HG03039 (cell line): ENCODE data around the gene PARVB.
"Not testable (repeated sequence)": the region's sequence is repeated elsewhere in the genome, so short reads cannot be mapped to it uniquely, and the experiment has no call there.

ENCODE experiments used
- ATAC-seq: cut with Tn5 transposase; IDR thresholded peaks from one replicate; pipeline ENCODE4 v1.9.1; 2021; ENCODE audit warnings: mild to moderate bottlenecking, moderate library complexity; ENCODE audit not compliant: unreplicated experiment

The PARVB gene

DNA sequence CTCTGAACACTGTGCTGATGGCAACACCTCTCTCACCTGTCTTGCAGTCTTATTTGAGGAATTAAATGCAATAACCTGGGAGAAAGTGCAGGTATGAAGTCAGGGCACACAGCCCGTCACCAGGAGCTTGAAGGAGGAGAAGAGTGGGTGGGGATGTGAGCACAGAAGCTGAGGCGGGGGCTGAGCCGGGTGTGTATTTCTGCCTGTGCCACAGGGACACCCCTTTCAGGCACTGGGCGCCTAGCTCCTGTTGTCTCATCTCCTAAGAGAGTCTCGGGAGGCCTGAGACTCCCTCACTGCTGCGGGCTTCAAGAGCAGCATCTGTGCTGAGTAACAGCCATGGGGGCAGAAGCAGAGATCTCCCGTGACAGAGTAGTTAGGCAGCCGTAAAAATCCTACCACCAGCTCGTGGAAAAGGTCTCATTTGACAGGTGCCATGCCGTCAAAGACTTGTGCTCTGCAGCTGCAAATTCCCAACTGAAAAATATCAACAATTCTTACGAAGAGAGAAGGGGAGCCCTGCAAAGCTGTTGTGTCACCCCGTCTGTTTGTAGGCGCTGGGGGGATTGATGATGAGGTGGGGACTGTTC lies 26.8 kb downstream of the PARVB start:
- ATAC-seq: no peak

DNA sequence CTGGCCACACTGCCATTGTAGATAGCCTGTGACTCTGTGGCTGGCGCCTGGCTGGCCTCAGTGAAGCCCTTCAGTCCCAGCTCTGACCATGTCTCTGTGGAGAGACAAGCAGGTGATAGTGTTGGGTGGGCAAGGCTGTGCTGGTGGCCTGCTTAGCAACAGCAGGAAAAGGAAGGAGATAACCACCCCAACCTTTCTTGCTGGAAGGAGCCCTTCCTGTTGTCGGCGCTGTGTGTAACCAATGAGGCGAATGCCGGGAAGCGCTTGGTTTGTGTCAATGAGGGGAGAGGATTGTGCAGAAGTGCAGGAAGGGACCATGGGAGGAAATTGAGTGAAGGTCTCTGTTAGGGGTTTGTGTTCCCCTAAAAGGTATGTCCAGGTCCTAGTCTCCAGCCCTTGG lies 27.3 kb downstream of the PARVB start:
- no peak for ATAC-seq

DNA sequence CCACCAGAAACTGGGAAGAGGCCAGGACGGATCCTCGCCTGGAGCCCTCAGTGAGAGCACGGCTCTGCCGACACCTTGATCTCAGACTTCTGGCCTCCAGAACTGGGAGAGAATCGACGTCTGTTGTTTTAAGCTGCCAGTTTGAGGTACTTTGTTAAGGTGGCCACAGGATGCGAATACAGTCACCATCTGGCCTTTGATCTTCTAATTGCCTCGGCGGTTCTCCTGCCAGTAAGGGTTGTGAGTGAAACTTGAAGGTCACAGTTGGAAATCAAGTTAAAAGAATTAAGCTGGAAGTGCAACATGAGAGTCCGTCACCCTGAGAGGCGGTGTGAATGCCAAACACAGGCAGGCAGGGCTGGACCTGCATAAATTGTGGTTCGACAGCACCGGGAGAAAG lies 27.9 kb downstream of the PARVB start:
- ATAC-seq: no peak

DNA sequence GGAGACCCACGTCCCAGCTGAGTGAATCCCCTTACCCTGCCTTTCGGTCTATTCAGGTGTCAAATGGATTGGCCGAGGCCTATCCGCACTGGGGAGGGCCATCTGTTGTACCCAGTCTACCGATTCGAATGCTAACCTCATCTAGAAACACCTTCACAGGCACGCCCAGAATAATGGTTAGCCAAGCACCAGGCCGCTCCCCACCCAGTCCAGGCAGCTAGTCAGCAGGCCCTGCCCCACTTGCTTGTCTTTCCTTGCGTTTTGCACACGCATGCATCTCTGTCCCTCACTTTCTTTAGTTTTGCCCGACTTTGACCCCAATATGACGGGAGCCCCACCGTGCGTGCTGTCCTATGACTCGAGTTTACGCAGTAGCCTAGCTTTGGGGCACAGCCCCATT lies 31.7 kb downstream of the PARVB start:
- no peak for ATAC-seq

DNA sequence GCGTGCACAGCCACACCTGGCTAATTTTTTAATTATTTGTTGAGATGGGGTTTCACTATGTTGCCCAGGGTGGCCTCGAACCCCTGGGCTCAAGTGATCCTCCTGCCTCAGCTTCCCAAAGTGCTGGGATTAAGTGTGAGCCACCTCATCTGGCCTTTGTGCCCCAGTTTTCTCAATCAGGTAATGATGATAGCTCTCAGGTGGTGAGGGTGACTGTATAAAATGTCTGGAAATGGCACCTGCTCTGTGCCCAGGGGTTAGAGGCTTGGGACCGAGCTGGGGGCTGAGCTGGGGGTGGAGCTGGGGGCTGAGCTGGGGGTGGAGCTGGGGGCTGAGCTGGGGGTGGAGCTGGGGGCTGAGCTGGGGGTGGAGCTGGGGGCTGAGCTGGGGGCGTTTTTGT lies 32.5 kb downstream of the PARVB start:
- not testable (repeated sequence) for ATAC-seq

DNA sequence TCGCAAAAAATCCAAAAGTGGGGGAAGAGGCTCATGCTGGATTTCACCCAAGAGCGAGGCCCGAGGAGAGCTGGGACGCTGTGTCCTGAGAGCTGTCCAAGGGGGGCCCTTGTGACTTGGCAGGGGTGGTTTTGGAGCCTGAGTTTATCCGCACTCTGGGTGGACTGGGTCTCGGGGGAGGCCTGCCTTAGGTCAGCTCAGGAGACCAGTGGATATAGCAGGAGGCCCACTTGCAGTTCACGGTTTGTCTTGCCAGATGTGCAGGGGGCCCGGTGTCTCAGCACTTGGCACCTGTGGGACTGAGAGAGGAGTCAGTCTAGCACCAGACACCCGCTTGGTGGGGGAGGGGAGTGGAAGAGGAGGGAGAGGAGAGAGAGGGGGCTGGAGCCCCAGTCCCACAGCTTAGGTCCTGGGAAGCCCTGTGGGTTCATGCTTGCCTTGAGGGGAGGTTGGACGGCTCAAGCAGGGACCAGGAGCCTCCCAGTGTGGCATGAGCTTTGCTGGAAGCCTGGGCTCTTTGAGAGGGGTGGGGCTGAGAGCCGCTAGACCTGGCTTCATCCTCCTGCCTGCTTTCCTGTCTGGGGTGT lies 33.4 kb downstream of the PARVB start:
- ATAC-seq: no peak

DNA sequence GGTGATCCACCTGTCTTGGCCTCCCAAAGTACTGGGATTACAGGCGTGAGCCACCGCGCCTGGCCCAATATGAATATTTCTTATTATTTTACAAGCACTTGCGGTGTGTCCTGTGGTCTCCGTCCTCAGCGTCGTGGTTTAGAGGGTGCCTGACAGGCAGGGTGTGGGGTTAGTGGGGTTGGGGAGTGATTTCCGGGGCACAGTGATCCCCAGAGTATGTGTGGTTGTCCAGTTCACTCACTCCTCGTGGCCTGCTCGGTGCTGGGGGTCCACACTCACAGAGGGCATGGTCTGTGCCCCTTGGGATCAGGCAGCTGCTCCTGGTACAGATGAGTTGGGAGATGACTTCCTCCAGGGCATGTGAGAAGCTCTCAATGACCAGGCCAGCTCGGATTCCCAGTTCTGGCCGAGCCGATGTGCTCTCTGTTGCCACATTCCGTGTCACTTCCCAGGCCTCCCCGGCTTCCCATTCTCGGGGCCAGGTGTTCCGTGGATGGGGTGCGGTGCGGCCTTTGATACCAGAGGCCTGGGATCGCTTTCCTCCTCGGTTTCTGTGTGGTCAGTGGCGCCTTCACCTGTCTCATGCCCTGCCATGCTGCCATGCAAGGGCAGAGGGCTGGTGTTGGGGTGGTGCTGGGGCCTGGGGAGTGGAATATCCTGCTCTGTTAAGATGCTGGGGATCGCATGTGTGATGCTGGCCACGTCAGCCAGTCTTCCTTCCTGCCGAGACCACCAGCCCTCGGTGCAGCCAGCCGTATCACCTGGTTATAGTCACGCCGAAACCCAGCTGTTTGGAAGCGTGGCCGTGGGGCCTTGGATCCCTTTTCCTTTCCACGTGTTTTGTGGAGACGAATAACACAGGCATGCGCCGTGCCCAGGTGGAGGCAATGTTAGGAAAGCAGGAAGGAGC lies 39.6 kb downstream of the PARVB start:
- ATAC-seq: no peak

DNA sequence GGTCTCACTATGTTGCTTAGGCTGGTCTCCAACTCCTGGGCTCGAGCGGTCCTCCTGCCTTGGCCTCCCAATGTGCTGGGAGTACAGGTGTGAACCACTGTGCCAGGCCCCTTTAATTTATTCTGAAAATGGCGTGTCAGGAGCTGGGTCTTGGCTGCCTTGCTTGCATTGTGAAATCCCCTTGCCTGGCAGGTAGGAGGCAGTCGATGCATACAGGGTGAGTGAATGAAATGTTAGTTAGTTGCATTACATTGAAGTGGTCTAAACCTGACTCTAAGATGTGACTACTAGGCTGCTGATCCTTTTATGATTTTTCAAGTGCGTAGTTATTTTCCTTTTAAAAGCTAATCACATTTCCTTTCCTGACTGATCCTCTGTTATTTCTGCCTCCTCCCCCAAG lies 42.9 kb downstream of the PARVB start:
- no peak for ATAC-seq

DNA sequence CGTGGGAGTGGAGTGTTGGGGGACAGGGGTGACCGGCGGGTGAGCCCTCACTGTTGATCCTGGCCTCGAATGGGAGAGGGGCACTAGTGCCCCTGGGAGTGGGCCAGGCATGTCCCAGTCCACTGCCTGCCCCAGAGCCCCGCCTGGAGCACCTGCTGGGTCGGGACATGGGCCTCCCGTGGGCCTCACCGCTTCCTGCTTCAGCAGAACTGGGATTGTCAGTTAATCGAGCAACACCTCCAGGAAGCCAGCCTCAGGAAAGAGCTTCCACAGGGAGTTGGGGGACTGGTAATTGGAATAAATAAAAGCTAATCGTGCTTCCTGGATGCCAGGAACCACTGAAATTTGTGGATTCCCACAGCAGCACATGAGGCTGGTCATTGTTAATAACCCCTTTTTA lies 43.8 kb downstream of the PARVB start:
- ATAC-seq: no peak

DNA sequence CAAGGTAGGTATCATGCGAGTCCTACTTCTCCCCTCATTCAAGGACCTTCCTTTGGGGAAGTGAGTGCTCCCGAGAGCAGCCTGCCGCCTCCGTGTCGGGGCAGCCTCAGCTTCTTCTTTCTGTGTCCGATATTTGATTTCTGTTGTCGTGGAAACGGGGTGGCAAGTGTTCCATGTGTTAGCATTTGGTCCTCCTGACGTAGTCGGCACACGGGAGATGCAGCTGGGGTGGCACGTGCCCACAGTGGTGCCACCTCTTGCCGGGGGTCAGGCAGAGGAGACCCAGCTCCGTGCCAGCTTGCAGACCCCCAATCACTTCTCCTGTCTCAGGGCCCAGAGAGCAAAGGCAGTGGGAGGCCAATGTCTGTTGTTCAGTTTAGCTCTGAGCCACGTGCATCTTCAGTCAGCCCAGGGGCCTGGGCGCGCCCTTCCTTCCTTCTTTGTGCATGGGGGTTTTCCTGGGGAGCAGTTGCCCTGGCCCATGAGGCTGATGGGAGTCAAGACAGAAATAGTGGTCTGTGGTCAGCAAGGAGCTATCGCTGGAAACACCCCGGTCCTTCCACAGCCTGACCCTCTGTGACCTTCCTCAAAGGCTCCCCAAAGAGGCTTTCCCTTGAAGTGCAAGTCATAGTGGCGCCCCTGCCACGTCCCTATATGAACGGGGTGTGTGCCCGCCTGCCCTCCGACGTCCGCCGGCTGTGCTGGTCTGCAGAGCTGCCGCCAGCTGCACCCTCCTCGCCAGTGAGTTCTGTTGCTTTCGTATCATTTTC lies 44.5 kb downstream of the PARVB start:
- ATAC-seq: no peak

DNA sequence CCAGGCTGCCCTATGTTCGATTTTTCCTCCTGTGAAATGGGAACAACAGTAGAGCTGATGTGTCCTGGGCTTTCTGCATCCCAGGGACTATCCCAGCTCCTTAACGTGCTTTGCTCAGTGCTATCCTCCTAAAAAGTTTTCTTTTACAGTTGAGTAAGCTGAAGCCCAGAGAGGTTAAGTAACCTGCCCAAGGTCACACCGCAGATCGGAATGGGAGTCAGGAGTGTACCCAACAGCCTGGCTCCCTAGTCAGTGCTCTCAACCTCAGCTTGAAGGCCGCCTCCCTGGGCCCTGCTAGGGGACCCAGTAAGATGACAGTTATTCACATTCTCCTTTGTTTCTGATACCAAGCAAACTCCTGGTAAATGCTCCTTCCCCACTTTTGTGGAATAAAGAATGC lies 45.9 kb downstream of the PARVB start:
- ATAC-seq: no peak

DNA sequence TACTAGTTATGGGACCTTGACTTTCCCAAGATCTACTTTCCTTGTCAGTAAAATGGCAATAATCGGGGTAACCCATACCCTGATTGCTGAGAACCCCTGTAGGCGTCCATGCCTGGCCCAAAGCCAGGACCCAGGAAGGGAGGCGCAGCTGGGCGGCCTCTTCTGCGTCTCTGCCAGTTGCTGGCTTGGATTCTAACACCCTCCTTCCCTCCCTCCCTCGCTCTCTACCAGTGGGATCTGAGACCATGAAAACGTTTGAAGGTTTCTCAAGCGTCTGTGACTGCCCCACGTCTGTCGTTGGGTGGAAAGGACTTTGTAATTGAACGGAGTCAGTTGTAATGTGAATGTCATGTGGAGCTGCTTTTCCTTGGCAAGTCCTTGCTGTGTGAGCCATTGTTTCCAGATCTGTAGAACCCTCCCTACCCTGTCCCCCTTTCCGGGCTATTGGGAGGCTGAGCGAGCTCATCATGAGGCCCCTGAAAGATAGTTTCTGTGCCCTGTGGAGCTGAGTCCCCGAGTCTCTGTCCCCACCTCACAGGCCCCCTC lies 47.8 kb downstream of the PARVB start:
- no peak for ATAC-seq

DNA sequence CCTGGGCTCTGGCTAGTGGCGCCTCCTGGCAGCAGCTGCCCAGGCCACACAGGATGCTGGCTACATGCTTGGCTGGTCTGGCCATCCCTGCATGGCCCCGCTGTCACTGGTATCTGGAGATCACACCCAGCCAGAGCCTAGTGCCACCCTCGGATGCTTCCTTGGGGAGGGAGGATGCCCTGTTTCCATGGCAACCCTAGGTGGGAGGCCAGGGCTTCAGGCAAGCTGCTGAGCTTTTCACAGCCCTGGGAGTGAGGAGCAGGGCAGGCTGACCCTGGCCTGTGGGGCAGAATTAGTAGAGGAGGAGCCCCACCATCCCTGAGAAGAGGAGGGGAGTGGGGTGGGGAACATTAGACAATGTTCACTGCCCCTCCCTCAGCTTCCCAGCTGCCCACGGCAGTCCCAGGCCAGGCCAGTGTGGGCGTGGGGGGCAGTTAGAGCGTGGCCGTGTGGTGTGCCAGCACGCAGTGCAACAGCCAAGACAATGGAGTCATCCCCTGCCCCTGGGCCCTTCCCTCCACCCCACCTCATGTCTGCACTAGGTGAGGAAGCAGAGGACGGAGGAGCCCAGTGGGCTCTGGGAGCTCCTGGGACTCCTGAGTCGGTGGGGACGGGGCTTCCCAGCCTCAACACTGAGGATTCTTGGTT lies 50.4 kb downstream of the PARVB start:
- no peak for ATAC-seq

DNA sequence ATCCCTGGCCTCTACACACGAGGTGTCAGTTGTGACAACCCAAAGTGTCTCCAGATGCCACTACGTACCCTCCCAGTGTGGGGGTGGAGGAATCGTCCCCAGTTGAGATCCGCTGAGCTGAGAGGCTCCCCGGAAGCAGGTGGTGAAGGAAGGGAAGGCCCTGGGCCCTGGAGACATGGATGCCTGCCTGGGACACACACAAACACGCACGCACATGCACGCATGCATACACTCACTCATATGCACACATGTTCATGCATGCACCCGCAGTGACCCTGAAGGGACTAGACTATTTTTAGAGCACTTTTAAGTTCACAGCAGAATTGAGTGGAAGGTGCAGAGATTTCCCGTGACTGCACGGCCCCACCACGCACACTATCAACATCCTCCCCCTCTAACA lies 50.9 kb downstream of the PARVB start:
- no peak for ATAC-seq

DNA sequence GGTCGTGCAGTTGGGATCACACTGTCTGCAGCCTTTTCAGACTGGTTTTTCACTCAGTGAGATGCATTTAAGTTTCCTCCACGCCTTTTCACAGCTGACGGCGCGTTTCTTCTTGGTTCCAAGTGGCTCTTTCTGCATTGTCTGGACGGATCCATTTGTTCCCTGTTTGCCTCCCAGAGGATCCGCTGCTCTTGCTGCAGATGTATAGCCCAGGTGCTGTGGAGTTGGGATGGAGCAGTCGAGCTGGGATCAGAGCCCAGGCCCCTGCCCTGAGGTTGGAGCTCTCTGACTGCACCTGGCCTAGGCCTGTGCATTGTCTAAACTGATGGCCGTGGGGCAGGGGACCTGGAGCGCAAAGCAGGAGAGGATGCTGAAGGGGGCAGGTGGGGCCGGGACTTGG lies 51.6 kb downstream of the PARVB start:
- ATAC-seq: no peak

DNA sequence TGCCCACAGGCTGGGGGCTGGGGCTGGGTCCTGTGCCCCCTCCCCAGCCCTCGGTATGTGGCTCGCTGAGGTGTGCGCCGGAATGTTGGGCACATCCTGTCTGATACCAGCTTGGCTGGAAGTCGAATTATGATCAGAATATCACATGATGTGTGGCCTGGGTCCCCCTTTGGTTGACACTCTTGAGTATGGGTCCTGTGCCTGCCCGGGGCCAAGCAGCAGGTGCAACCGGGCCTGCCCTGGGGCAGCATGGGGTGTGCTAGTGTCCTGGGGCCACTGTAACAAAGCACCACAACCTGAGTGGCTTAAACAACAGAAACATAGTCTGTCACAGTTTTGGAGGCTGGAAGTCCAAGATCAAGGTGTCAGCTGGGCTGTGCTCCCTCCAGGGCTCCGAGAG lies 52.7 kb downstream of the PARVB start:
- no peak for ATAC-seq

DNA sequence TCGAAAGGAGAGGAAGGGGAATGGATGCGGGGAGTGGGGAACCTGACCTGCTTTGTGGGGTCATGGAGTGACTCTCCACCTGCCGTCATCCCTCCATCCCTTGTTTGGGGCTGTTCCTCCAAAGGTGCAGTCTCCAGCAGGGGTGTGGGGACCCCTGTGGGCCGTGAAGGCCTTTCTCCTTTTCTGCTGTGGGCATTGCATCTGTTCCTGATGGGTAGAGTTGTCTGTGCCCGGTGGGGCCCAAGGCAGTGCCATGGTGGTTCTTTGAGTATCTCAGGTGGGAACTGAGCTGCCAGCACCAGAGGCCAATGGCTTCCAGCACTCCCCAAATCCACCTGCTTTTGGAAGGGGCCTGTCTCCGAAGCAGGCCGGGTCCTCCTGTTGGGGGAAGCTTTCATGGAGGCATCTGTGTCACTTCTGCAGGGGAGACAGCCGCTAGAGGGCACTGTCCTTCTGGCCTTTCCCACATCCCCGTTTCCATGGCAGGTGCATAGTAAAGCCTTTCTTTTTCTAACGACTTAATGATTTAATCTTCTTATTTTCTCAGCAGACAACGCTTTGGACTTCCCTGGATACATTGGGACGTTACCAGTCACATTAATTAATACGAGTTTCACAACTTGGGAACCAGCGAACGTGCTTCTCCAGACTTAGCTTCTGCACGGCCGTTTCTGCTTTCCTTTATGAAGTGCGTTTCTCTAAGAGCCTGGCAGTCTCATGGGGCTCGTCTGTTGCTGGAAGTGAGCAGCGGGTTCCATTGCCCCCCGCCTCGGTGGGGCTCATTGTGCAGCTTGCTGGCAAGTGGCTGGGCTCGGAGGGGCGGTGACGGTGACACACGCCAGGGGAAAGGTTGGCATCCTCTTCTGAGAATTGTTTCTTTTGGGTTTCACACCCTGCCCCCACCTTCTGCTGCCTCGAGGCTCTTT lies 57.1 kb downstream of the PARVB start:
- ATAC-seq: no peak

DNA sequence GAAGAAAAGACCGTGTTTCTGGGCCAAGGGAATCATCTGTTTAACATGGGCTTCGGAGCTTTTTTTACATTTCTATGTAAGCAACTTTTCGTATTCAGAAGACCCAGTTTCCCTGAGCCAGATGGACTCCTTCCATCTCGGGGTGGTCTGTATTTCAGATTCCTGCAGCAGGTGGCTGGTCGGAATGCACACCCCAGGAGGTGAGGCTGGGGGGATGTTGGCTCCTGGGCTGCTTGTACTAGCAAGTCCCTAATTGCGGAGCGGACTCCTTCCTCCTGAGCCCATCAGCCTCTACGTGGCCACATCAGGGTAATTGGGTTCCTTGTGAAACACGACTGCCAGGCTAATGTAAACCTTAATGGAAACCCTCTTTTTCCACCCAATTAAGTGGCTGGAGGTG lies 58.7 kb downstream of the PARVB start:
- ATAC-seq: no peak

DNA sequence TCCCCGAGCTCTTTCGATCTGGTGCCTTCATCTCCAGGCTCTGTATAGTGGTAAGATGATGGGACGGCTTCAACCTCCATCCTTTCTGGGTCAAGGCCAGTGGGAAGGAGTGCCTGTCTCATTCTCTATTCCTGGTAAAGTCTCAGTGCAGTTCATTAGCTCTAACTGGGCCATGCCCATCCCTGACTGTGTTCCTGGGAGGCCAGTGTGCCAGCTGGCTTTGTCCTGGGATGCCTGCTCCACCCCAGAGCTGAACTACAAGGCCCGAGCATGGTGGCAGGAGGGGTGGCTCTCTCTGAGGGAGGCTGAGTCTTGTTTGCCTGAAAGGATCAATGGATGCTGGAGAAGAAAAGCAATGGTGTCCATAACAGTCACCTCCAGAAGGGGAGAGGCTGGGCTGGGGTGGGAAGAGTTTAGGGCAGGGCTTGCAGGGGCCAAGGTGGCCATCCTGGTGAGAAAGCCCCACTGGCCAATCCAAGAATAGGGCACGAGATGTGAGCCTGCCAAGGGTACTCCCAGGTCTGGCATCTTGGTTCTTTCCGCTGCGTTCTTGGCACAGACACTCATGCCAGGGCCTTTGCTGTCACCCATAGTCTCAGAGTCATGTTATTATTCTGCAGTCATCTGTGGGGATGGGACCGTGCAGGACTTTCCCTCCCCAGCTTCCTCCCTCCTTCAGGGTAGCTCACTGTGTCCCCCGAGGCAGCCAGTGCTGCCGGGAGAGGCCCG lies 60.1 kb downstream of the PARVB start:
- ATAC-seq: no peak
